ENCODE results near the gene TSHR.

DNA sequence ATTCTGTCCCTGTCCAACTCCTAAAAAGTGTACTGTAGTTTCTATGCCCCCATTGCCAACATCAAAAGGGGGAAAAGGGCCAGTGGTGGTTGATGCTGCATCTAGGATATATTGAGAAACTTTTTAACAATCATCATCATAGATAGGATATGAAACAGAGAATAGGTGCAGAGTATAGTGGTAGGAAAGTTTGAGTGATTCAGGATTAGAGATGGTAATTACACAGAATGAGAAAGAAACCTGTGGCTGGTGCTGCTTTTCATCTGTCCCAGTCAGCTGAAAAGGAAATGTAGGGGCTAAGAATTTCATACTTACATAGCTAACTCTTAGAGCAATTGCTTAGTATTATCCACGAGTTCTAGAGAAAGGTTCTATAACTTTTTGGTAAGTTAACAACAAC is 197.8 kb downstream of the TSHR start:
- no peak for TF ChIP-seq POLR2A (IDR thresholded peaks at IDR 0.05)
- no peak for TF ChIP-seq CTCF (IDR thresholded peaks at IDR 0.05)
